ENCODE measurements around the gene CRYGC. TPM values are rescaled to one million over a fixed set of nuclear protein-coding genes. Genes with fewer than 3 reads are reported as not detected.

The CRYGC gene
- total and polyA plus RNA-seq, 2 of the 13 experiments (the other 11 are each of a cell fraction or from before 2014, with no cell fraction given), result 0.20 to 0.27 TPM

DNA sequence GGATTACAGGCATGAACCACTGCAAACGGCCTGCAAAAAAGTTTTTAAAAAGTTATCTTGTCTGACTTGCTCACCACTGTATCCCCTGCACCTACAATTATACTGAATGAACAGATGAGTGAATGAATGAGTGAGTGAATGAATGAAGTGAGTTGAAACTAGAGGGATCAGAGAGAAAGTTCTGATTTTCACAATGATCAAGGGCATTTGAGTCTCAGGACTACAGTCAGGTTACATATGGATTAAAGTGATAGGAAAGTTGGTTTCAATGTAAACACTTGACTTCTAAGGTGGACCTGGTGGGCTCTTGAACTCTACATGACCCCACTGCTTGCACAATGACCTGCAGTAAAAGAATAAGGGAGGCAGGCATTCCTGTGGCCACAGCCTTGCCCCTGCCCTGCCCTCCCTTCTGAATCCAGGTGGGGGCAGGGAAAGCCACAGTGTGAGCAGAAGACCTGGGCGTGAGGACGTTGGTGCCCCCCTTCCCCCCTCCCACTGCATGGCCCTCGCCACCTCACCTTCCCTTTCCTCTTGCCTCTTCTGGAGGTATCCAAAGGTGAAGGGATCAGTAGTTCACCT lies 49.5 kb upstream of the CRYGC start (continued):
- TF ChIP-seq, protein P1, sequence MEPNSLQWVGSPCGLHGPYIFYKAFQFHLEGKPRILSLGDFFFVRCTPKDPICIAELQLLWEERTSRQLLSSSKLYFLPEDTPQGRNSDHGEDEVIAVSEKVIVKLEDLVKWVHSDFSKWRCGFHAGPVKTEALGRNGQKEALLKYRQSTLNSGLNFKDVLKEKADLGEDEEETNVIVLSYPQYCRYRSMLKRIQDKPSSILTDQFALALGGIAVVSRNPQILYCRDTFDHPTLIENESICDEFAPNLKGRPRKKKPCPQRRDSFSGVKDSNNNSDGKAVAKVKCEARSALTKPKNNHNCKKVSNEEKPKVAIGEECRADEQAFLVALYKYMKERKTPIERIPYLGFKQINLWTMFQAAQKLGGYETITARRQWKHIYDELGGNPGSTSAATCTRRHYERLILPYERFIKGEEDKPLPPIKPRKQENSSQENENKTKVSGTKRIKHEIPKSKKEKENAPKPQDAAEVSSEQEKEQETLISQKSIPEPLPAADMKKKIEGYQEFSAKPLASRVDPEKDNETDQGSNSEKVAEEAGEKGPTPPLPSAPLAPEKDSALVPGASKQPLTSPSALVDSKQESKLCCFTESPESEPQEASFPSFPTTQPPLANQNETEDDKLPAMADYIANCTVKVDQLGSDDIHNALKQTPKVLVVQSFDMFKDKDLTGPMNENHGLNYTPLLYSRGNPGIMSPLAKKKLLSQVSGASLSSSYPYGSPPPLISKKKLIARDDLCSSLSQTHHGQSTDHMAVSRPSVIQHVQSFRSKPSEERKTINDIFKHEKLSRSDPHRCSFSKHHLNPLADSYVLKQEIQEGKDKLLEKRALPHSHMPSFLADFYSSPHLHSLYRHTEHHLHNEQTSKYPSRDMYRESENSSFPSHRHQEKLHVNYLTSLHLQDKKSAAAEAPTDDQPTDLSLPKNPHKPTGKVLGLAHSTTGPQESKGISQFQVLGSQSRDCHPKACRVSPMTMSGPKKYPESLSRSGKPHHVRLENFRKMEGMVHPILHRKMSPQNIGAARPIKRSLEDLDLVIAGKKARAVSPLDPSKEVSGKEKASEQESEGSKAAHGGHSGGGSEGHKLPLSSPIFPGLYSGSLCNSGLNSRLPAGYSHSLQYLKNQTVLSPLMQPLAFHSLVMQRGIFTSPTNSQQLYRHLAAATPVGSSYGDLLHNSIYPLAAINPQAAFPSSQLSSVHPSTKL (CRISPR knock-in tag; IDR thresholded peaks at IDR 0.05), result peak; percentile 86
- no peak for TF ChIP-seq GABPA (IDR thresholded peaks at IDR 0.05; ENCODE audit: low read depth, low read length)
- no peak for TF ChIP-seq GABPA (CRISPR knock-in tag; IDR thresholded peaks at IDR 0.05; ENCODE audit: low read depth)
- TF ChIP-seq CBX5 (CRISPR knock-in tag; IDR thresholded peaks at IDR 0.05; ENCODE audit: borderline replicate concordance), result peak; percentile 77; the same call in 1 of the 2 replicates
- TF ChIP-seq RXRA (CRISPR knock-in tag; IDR thresholded peaks at IDR 0.05), result peak; percentile 99
- TF ChIP-seq, protein P2, sequence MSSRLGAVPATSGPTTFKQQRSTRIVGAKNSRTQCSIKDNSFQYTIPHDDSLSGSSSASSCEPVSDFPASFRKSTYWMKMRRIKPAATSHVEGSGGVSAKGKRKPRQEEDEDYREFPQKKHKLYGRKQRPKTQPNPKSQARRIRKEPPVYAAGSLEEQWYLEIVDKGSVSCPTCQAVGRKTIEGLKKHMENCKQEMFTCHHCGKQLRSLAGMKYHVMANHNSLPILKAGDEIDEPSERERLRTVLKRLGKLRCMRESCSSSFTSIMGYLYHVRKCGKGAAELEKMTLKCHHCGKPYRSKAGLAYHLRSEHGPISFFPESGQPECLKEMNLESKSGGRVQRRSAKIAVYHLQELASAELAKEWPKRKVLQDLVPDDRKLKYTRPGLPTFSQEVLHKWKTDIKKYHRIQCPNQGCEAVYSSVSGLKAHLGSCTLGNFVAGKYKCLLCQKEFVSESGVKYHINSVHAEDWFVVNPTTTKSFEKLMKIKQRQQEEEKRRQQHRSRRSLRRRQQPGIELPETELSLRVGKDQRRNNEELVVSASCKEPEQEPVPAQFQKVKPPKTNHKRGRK (CRISPR knock-in tag; IDR thresholded peaks at IDR 0.05), result no peak
- TF ChIP-seq NFKB2 (CRISPR knock-in tag; IDR thresholded peaks at IDR 0.05; ENCODE audit: borderline replicate concordance), result no peak
- no peak for TF ChIP-seq ZKSCAN1 (IDR thresholded peaks at IDR 0.05; ENCODE audit: low read length)
- no peak for TF ChIP-seq KDM1A (CRISPR knock-in tag; IDR thresholded peaks at IDR 0.05)
- TF ChIP-seq, protein P3, sequence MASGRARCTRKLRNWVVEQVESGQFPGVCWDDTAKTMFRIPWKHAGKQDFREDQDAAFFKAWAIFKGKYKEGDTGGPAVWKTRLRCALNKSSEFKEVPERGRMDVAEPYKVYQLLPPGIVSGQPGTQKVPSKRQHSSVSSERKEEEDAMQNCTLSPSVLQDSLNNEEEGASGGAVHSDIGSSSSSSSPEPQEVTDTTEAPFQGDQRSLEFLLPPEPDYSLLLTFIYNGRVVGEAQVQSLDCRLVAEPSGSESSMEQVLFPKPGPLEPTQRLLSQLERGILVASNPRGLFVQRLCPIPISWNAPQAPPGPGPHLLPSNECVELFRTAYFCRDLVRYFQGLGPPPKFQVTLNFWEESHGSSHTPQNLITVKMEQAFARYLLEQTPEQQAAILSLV (CRISPR knock-in tag; IDR thresholded peaks at IDR 0.05; ENCODE audit: borderline replicate concordance), result no peak
- no peak for TF ChIP-seq CENPT (CRISPR knock-in tag; IDR thresholded peaks at IDR 0.05; ENCODE audit: low read depth)
- TF ChIP-seq SMC3 (IDR thresholded peaks at IDR 0.05; ENCODE audit: low read length), result no peak
- TF ChIP-seq, protein P4, sequence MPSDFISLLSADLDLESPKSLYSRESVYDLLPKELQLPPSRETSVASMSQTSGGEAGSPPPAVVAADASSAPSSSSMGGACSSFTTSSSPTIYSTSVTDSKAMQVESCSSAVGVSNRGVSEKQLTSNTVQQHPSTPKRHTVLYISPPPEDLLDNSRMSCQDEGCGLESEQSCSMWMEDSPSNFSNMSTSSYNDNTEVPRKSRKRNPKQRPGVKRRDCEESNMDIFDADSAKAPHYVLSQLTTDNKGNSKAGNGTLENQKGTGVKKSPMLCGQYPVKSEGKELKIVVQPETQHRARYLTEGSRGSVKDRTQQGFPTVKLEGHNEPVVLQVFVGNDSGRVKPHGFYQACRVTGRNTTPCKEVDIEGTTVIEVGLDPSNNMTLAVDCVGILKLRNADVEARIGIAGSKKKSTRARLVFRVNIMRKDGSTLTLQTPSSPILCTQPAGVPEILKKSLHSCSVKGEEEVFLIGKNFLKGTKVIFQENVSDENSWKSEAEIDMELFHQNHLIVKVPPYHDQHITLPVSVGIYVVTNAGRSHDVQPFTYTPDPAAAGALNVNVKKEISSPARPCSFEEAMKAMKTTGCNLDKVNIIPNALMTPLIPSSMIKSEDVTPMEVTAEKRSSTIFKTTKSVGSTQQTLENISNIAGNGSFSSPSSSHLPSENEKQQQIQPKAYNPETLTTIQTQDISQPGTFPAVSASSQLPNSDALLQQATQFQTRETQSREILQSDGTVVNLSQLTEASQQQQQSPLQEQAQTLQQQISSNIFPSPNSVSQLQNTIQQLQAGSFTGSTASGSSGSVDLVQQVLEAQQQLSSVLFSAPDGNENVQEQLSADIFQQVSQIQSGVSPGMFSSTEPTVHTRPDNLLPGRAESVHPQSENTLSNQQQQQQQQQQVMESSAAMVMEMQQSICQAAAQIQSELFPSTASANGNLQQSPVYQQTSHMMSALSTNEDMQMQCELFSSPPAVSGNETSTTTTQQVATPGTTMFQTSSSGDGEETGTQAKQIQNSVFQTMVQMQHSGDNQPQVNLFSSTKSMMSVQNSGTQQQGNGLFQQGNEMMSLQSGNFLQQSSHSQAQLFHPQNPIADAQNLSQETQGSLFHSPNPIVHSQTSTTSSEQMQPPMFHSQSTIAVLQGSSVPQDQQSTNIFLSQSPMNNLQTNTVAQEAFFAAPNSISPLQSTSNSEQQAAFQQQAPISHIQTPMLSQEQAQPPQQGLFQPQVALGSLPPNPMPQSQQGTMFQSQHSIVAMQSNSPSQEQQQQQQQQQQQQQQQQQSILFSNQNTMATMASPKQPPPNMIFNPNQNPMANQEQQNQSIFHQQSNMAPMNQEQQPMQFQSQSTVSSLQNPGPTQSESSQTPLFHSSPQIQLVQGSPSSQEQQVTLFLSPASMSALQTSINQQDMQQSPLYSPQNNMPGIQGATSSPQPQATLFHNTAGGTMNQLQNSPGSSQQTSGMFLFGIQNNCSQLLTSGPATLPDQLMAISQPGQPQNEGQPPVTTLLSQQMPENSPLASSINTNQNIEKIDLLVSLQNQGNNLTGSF (CRISPR knock-in tag; IDR thresholded peaks at IDR 0.05), result no peak
- no peak for TF ChIP-seq STAG1 (CRISPR knock-in tag; IDR thresholded peaks at IDR 0.05)
- 0 out of 2 replicates have a peak, but pooled peaks have one; percentile 18 for TF ChIP-seq KAT8 (CRISPR knock-in tag; IDR thresholded peaks at IDR 0.05)

Measured in HepG2 (cell line).